SU-DHL-6 (cell line): ENCODE results near the gene NR2F1-AS1.

Experiments used
- CTCF ChIP-seq: fragments of 200-600 bp; sonication (generic); IDR thresholded peaks from one replicate; pipeline ENCODE4 v1.5.1; 2017; ENCODE audit warnings: antibody characterized with exemption, mild to moderate bottlenecking, low read length, moderate library complexity; ENCODE audit not compliant: insufficient read depth, poor library complexity, severe bottlenecking
- EZH2phosphoT487 ChIP-seq: fragments of 200-600 bp; sonication (generic), shearing (Covaris generic); conservative IDR thresholded peaks from 2 replicates; pipeline ENCODE4 v1.6.1; 2018; ENCODE audit warnings: mild to moderate bottlenecking, antibody characterized with exemption, low read length, moderate library complexity, mixed read lengths

DNA sequence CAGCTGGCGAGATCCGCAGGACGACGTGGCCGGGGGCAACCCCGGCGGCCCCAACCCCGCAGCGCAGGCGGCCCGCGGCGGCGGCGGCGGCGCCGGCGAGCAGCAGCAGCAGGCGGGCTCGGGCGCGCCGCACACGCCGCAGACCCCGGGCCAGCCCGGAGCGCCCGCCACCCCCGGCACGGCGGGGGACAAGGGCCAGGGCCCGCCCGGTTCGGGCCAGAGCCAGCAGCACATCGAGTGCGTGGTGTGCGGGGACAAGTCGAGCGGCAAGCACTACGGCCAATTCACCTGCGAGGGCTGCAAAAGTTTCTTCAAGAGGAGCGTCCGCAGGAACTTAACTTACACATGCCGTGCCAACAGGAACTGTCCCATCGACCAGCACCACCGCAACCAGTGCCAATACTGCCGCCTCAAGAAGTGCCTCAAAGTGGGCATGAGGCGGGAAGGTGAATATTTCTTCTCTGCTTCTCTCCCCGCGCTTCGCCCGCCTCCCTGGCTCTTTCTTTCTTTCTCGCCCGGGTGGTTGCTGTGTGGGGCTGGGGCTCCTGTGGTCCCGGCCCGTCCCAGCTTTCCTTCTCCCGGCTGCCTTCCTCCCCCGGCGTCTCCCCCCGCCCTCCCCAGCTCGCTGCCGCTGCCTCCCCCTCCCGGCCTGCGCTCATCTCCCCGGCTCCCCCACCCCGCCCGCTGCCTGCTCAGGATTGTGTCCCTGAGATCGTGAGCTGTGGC lies 4.2 kb upstream of the NR2F1-AS1 start:
- TF ChIP-seq CTCF (no peak), EZH2phosphoT487 (no peak)
